ENCODE results near the gene RNASET2.

- TF ChIP-seq CTCF (IDR thresholded peaks at IDR 0.05): no peak
- no peak for TF ChIP-seq EZH2phosphoT487 (IDR thresholded peaks at IDR 0.05)
- no peak for TF ChIP-seq EZH2 (IDR thresholded peaks at IDR 0.05)
Observed at GRCh38 chr6:166928644-166929541, 27.5 kb downstream of the RNASET2 start.

Data from neural progenitor cell (in vitro differentiated cells).